Psoas muscle (tissue), 8 donors: Measurements from ENCODE around the gene MPND. TPM values are rescaled to one million over a fixed set of nuclear protein-coding genes. Genes with fewer than 3 reads are reported as not detected.

Experiments used
- ATAC-seq, 4 donors: fragments of 200-7000 bp; cut with Tn5 transposase; one replicate each; pipeline ENCODE4 v1.9.1; 2020; ENCODE audit warnings: moderate library complexity in 3 of 4, mild to moderate bottlenecking in 2 of 4
- DNase-seq, 2 donors: peaks; one replicate each; pipeline ENCODE4 v3.0.0-alpha.2; 2020
- H3K27ac ChIP-seq: fragments of 200-600 bp; one replicate; pipeline ENCODE4 v1.8.0; 2022
- H3K27me3 ChIP-seq, 3 donors: fragments of 200-600 bp in 1 of 3; one replicate each; pipeline versions ENCODE4 v1.6.1 to v1.8.0; 2013 to 2022; ENCODE audit warnings: low read length in 2 of 3, mild to moderate bottlenecking in 2 of 3, moderate library complexity in 1 of 3; ENCODE audit not compliant: insufficient read depth in 3 of 3
- H3K36me3 ChIP-seq, 2 donors: fragments of 200-600 bp in 1 of 2; one replicate each; pipeline versions ENCODE4 v1.6.1 to v1.8.0; 2013 to 2022; ENCODE audit warnings: low read depth in 1 of 2, mild to moderate bottlenecking in 1 of 2, moderate library complexity in 1 of 2; ENCODE audit not compliant: insufficient read depth in 1 of 2
- H3K4me1 ChIP-seq: fragments of 200-600 bp; one replicate; pipeline ENCODE4 v1.8.0; 2022
- H3K4me3 ChIP-seq: fragments of 200-600 bp; one replicate; pipeline ENCODE4 v1.8.0; 2022; ENCODE audit warnings: mild to moderate bottlenecking
- H3K9me3 ChIP-seq: fragments of 200-600 bp; one replicate; pipeline ENCODE4 v1.8.0; 2022
- WGBS, 3 donors: extraction: QIAGEN DNeasy Blood & Tissue Kit; methylation state at CpG; one replicate each; pipeline versions ENCODE4 v1.1.6 to v1.1.7; 2013; 5-methylcytosine and 5-hydroxymethylcytosine counted together
- intact Hi-C, 2 donors: fragments of 100-400 bp; cut with DNase I; formaldehyde crosslinking; loops; one replicate each; pipeline versions ENCODE4 v1.11.0 to v1.14.2; 2022
- polyA plus RNA-seq, 3 donors: library from polyadenylated mRNA; stranded (reverse); fragments of 200-250 nt; gene quantifications; one replicate each; pipeline ENCODE4 v1.2.3, GENCODE V29; 2013
- total RNA-seq, 4 donors: library from RNA; stranded (reverse); fragmentation: NEBNext Ultra II Directional in 2 of 4; extraction: Animal tissue kit (Norgen Biotek cat#: 25700) in 2 of 4; gene quantifications; one replicate each; pipeline versions ENCODE4 v1.2.1 to v1.2.4, GENCODE V29; 2021 to 2023
- TF ChIP-seq, protein P1 (sequence below): fragments of 200-600 bp; IDR thresholded peaks from one replicate; pipeline ENCODE4 v1.8.0; 2022; ENCODE audit warnings: antibody characterized with exemption
- donor health status: healthy with polysubstance abuse.
- donor health status: DM: no; HTN: no; CAD: no; lungs with moderate emphysema.
- donor health status: Bipolar disorder and iron deficiency.
- donor health status: healthy.
- donor health status: DM: yes; HTN: yes; CAD: no.
- donor health status: DM: no; HTN: no; CAD: no.
- donor health status: DM: no; HTN: no; CAD: no.
- donor health status: DM: yes; HTN: yes; CAD: no.

MPND gene
- total and polyA plus RNA-seq, 7 donors: 7.4 to 16.4 (median 10.3) TPM

DNA sequence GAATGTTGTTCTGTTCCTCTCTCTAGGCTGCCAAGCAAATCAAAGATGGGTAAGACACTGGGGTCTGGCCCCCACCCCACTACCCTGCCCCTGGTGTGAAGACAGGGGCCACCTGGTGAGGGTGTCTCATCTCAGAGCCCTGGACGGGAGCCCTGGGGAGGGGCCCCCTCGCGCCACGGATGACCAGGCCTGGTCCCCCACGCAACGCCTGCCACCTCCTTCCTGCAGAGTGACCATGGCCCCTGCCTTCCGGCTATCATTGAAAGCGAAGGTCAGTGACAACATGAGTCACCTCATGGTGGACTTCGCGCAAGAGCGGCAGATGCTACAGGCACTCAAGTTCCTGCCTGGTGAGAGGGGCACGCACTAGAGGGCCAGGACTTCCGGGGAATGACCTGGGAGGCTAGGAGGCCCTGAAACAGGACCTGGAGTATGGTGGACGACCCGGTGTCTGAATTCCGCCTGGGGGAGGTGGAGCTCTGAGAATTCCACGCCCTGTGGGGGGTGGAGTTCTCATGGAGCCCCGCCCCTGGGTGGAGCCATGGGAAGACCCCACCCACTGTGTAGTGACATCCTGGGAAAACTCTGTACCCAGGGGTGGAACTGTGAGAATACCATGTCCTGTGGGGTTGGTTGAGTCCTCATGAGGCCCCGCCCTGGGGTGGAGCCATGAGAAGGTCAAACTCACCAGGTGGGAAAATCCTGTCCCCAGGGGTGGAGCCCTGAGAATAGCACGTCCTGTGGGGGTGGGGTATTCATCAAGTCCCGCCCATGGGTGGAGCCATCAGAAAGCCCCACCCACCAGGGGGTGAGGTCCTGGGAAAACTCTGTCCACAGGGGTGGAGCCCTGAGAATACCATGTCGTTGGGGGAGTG is 32.9 kb upstream of the MPND start:
- H3K4me3 ChIP-seq: no peak overlapping the region
- H3K9me3 ChIP-seq: no peaks in the 10 kb centered on the region
- H3K36me3 ChIP-seq: no peaks in the 10 kb centered on the region
- no peak overlapping the region for H3K27ac ChIP-seq
- H3K27me3 ChIP-seq: peaks cover 0 to 29% (median 2%) of the 10 kb centered on the region in 3 donors
- no peaks in the 10 kb centered on the region for H3K4me1 ChIP-seq
- intact Hi-C loops: no loop called here
- DNase-seq (no peak), ATAC-seq (no peak)
- TF ChIP-seq, protein P1, sequence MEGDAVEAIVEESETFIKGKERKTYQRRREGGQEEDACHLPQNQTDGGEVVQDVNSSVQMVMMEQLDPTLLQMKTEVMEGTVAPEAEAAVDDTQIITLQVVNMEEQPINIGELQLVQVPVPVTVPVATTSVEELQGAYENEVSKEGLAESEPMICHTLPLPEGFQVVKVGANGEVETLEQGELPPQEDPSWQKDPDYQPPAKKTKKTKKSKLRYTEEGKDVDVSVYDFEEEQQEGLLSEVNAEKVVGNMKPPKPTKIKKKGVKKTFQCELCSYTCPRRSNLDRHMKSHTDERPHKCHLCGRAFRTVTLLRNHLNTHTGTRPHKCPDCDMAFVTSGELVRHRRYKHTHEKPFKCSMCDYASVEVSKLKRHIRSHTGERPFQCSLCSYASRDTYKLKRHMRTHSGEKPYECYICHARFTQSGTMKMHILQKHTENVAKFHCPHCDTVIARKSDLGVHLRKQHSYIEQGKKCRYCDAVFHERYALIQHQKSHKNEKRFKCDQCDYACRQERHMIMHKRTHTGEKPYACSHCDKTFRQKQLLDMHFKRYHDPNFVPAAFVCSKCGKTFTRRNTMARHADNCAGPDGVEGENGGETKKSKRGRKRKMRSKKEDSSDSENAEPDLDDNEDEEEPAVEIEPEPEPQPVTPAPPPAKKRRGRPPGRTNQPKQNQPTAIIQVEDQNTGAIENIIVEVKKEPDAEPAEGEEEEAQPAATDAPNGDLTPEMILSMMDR: no peak
- WGBS, 3 donors: 90 to 91% (median 91%) methylated on average over 22 of the region's 22 CpGs

DNA sequence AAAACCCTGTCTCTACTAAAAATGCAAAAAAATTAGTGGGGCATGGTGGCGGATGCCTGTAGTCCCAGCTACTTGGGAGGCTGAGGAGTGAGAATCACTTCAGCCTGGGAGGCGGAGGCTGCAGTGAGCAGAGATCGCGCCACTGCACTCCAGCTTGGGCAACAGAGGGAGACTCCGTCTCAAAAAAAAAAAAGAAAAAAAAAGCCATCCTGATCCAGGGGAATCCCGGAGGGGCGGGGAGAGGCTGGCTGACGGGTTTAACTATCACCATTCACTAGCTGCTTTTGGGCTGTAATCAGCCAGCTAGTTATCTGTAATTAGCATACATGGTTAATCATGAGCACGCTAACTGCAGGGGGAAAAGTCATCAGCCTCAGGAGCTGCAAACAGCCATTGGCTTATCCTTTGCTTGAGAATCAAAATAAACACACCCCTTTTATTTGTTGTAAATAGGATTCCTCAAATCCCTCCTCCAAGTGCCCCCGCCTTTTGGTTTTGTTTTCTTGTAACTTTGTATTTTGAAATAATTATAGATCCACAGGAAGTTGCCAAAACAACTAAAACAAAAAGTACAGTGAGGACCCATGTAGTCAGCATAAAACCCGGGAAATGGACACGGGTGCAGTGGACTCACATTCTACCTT is 29.4 kb upstream of the MPND start:
- TF ChIP-seq, protein P1: no peak
- Histone ChIP-seq H3K9me3 (no peaks in the 10 kb centered on the region), H3K4me3 (no peak overlapping the region), H3K36me3 (no peaks in the 10 kb centered on the region), H3K4me1 (no peaks in the 10 kb centered on the region), H3K27ac (no peak overlapping the region), H3K27me3 (peaks cover 0 to 6% (median 0%) of the 10 kb centered on the region in 3 donors)
- WGBS, 3 donors: 30 to 40% (median 33%) methylated on average over 12 of the region's 12 CpGs
- DNase-seq: no peak
- no peak for ATAC-seq
- intact Hi-C loops: no loop called here

DNA sequence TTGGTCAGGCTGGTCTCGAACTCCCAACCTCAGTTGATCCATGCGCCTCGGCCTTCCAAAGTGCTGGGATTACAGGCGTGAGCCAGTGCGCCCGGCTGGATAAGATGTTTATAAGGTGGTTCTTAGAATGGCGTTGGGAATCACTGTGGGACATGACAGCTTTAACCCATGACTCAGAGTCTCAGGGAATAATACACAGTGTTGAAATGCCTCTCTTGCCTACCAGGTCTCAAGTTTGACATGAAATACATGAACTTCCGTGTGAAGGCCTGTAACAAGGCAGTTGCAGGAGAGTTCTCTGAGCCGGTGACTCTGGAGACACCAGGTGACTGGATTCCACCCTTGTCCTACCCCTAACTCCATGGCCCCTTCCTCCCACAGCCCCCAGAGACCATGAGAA is 26.4 kb upstream of the MPND start:
- WGBS, 3 donors: 86 to 92% (median 87%) methylated on average over 9 of the region's 9 CpGs
- Histone ChIP-seq H3K4me3 (no peak overlapping the region), H3K27me3 (no peaks in the 10 kb centered on the region), H3K4me1 (no peaks in the 10 kb centered on the region), H3K36me3 (no peaks in the 10 kb centered on the region), H3K27ac (no peak overlapping the region), H3K9me3 (no peaks in the 10 kb centered on the region)
- ATAC-seq: no peak
- intact Hi-C loops: no loop called here
- no peak for DNase-seq
- TF ChIP-seq, protein P1: no peak

DNA sequence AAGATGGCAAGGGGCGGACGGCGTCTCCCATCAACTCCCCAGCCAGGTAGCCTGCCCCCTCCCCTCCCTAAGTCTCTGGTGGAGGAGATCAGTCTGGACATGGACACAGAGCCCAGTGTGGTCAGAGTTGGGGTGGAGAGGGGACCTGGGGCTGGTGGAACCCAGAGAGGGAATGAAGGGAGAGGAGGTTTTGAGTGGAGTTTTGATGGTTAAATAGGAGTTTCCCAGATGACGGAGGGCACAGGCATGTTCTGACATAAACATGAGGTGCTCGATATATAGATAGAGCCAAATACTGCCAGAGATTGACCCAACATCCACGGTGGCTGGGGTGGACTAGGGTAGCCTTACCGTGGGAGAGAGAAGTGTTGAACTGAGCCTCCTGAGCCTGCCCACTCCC is 24.9 kb upstream of the MPND start:
- intact Hi-C loops: no loop called here
- Histone ChIP-seq H3K9me3 (no peaks in the 10 kb centered on the region), H3K36me3 (no peaks in the 10 kb centered on the region), H3K4me1 (no peaks in the 10 kb centered on the region), H3K27ac (no peak overlapping the region), H3K27me3 (no peaks in the 10 kb centered on the region), H3K4me3 (no peak overlapping the region)
- ATAC-seq (no peak), DNase-seq (no peak)
- WGBS, 3 donors: 91 to 96% (median 96%) methylated on average over 7 of the region's 7 CpGs
- TF ChIP-seq, protein P1: no peak
